Dermis microvascular lymphatic vessel endothelial cell (primary cell): ENCODE measurements around the gene CDCA7. TPM values are rescaled to one million over a fixed set of nuclear protein-coding genes. Genes with fewer than 3 reads are reported as not detected.
"Not testable (repeated sequence)": the region's sequence is repeated elsewhere in the genome, so short reads cannot be mapped to it uniquely, and the experiment has no call there.

Experiments used
- DNase-seq, 2 donors: peaks; one replicate each; pipeline versions ENCODE4 v3.0.0 to v3.0.0-alpha.2; 2010; ENCODE audit warnings: low read depth in 2 of 2
- total RNA-seq: library from RNA; depleted of rRNA; stranded (reverse); fragments of >200 nt; gene quantifications from 2 replicates; pipeline ENCODE4 v1.2.1, GENCODE V29; 2014

The CDCA7 gene
- 4.0 and 6.4 TPM in 2 replicates for total RNA-seq

DNA sequence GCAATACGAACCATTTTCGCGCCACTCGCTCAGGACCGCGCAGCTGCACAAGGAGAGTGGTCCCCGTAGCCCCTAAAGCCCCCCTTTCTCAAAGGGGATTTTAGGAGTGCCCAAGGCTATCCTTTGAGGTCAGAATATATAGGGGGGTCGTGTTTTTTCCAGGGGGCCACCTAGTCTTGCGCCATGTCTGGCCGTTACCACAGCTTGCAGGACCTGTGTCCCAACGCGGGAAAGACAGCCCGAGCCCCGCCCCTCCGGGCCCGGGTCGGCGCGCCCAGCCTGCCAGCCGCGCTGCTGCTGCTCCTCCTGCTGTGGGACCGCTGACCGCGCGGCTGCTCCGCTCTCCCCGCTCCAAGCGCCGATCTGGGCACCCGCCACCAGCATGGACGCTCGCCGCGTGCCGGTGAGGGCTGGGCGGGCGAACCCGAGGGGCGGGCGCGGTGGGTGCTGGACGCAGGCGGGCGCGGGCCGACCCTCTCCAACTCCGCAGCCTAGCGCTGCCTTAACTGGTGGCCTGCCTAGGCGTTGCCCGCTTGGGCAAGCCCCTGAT lies at the start of gene CDCA7:
TSS of gene CDCA7 (plus strand) at position 291 of the 550 bp plus-strand sequence. CDS start at position 383, 92 bp downstream.
- DNase-seq, result peak; percentile 46 to 82

DNA sequence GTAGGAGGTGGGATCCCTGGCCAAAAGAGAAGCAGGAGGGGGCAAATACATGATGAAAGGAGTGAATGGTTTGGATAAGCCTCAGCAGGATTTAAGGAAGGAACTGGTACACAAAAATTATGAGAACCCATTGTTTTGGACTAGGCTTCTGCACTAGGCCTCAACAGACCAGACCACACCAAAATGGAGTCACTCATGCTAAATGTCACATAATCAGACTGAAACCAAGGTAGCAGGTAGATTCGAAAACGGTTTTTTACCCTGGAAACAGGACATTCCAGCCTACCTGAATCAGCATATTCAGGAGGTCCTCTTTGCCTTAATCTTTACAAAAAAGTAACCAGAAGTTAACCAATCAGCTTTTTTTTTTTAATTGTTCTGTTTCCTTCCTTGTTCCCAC lies 49.4 kb upstream of the CDCA7 start:
- no peak for DNase-seq

DNA sequence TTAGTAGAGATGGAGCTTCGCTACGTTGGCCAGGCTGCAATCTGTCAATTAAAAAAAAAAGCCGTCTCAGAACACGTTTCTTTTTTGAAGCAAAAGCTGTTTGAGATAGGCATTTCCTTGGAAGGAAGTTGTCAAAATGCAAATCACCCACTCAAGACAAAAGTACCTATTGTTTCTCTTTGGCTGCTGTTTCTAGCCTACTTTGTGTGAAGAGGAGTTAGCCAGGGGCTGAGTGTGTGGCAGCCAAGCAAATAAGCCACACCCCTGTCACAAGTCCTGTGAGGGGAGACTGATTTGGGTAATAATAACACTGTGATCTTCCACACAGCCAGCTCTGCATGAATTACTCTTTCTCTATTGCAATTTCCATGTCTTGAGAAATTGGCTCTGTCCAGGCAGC lies 47.4 kb upstream of the CDCA7 start:
- peak in 1 of 2 donors; percentile 12 for DNase-seq

- not testable (repeated sequence) for DNase-seq
Observed at GRCh38 chr2:173309370-173309769, 45.3 kb upstream of the CDCA7 start.

DNA sequence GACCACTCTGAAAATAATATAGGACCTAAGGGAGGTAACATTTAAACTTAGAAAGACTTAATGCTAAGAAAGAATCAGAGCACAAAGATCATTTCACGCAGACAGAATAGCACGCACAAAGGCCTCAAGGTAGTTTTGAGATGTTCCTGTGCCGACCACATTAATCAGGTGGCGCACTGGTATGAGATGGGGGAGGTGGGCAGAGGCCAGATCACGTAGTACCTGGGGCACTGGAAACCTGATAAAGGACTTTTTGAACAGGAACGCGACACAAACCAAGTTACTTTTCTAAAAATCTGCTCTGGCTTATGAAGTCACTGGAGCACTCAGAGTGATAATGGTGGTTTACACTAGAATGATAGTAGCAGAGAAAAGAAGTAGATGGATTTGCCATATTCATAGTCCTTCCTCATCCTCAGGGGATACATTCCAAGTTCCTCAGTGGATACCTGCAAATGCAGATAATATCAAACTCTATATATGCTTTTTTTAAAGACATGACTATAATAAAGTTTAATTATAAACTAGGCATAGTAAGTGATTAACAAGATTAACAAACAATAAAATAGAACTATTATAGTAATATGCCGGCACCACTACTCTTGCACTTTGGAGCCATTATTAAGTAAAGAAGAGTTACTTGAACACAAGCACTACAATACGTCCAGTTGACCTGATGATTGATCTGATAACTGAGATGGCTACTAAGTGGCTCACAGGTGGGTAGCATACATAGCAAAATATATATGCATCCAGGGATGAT lies 42.6 kb upstream of the CDCA7 start:
- DNase-seq, result no peak

GRCh38 chr2:173323371-173323770 lies 31.3 kb upstream of the CDCA7 start:
- DNase-seq, result no peak

DNA sequence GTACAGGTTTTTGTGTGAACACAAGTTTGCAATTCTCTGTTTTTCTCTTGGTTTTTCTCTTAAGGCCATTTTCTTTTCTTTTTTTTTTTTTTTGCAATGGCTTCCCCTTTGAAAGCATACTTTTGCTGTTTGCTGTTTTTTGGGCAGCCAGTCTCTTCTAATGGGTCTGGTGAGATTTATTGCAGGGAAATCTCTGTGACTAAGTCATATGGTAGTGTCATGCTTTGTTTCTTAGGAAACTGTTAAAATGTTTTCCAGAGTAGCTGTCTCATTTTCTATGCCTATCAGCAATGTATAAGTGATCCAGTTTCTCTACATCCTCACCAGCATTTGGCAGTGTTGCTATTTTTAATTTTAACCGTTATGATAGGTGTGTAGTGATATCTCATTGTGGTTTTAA lies 27.9 kb upstream of the CDCA7 start:
- no peak for DNase-seq

DNA sequence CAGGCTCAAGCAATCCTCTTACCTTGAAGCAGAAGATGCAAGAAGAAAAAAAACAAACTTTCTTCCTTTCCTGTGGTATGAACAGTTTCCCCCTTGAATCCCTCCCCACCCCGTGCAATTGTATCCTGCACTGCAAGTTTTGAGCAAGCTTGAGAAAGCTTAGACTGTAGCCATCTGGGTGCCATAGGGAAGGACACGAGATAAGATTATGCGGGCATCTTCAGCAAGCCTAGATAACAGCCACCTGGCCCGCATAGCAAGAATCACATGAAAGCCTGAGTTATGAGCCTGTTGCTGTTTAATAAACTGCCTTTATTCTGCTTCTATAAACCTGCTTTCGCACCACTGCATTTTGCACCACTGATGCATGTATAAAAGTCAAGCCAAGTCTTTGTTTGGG lies 27.3 kb upstream of the CDCA7 start:
- no peak for DNase-seq

- DNase-seq, result not testable (repeated sequence)
Observed at GRCh38 chr2:173333003-173333402, 21.7 kb upstream of the CDCA7 start.

- no peak for DNase-seq
Observed at GRCh38 chr2:173339807-173340206, 14.9 kb upstream of the CDCA7 start.

- DNase-seq, result no peak
Observed at GRCh38 chr2:173343921-173344320, 10.8 kb upstream of the CDCA7 start.

GRCh38 chr2:173346035-173346434 lies 8.6 kb upstream of the CDCA7 start:
- no peak for DNase-seq

GRCh38 chr2:173347305-173348168 lies 7.1 kb upstream of the CDCA7 start:
- no peak for DNase-seq

DNA sequence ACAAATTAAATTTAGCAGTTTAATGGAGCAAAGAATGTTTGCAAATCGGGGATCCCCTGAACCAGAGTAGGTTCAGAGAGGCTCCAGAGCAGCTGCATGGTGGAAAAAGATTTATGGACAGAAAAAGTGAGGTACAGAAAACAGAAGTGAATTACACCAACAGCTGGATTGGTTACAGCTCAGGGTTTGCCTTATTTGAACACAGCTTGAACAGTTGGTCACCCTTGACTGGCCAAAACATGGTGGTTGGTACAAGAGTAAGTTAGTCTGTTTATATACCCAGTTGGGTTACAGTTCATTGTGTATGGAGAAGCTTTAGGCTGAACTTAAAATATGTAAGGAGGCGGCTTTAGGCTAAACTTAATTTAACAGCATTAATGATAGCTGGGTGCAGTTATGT lies 5.4 kb upstream of the CDCA7 start:
- DNase-seq, result no peak

DNA sequence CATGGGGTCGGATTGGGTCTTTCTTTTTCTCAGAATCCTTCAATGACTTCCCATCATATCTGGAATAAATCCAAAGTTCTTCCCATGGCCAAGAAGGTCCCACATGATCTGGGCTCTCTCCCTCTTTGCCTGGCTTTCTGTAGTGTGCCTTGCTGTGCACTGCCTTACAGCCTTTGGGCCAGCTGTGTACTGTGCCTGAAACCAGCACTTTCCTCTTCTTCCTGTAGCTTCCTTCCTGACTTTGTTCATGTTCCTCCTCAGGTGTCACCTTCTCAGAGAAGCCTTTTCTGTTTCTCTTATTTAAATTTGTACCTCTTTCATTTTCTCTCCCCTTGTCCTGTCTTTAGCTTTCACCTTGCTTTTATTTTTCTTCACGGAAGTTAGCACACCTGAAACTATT lies 4.3 kb upstream of the CDCA7 start:
- no peak for DNase-seq

GRCh38 chr2:173351879-173352278 lies 2.8 kb upstream of the CDCA7 start:
- no peak for DNase-seq

DNA sequence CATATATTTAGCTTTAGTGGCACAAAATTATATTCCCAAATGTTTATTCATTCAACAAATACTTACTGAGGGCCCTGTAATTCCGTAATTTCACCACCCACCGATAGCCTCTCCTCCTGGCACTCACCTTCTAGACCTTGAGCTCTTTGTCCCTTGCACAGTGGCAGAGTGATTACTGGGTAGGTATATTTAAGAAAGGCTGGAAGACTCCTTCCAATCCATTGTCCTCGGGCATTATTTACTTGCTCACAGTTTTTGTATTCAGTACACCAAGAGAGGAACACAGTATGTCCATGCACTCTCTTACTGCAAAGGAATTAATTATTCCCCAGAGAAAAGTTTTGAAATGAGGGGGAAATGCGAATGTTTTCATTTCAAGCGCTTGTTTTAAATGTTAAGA lies 1.1 kb upstream of the CDCA7 start:
- no peak for DNase-seq

GRCh38 chr2:173354073-173354581 lies 545 bp upstream of the CDCA7 start:
- no peak for DNase-seq

- DNase-seq, result peak in 1 of 2 donors; percentile 61
Observed at GRCh38 chr2:173355132-173355865, 627 bp downstream of the CDCA7 start.

DNA sequence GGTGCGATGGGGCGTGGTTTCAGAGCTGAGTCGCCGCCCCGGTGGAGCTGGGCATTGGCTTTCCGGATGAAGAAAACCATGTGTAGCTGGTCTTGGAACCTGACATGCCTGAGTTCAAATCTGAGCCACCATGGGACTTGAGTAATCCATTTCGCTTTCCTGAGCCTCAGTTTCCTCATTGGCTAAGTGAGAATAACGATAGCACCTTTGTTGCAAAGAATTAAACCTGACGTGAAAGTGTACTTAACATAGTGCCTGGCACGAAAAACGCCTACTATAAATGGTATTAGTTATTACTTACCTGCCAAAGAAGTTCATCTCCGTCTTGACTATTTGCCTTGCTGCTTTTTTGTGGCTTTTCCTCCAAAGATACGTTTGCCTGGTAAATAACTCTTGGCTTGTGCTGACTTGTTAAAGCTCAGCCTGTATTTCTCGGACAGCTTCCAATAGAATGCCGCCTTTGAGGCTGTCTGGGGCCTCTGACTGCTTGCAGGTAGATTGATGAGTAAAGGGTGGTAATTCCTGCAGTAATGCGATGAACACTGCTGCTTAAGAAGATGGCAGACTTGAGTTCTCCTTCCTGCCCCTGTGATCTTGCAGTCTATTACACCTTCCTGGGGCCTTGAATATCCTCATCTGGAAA lies 1.3 kb downstream of the CDCA7 start:
- no peak for DNase-seq

GRCh38 chr2:173357346-173357745 lies 2.7 kb downstream of the CDCA7 start:
- no peak for DNase-seq
